Left renal cortex interstitium (tissue), 4 donors: ENCODE results near the gene RPAP2. TPM values are rescaled to one million over a fixed set of nuclear protein-coding genes. Genes with fewer than 3 reads are reported as not detected.
"Not testable (repeated sequence)": the region's sequence is repeated elsewhere in the genome, so short reads cannot be mapped to it uniquely, and the experiment has no call there.

ENCODE experiments used
- DNase-seq, 4 donors: peaks; one replicate each; pipeline ENCODE4 v3.0.0-alpha.2; 2013; ENCODE audit warnings: low read depth in 4 of 4, low spot score in 2 of 4, missing footprints in 1 of 4
- polyA plus RNA-seq, 4 donors: library from polyadenylated mRNA; unstranded; fragments of 120-200 nt; gene quantifications; one replicate each; pipeline ENCODE4 v1.2.1, GENCODE V29; 2013; ENCODE audit not compliant: insufficient read length in 4 of 4

Gene RPAP2
- polyA plus RNA-seq, 4 donors, result 27.7 to 34.7 (median 30.6) TPM

- DNase-seq, result no peak
Measured at GRCh38 chr1:92317836-92318493, 19.1 kb downstream of the RPAP2 start.

- DNase-seq, result no peak
Measured at GRCh38 chr1:92323473-92324453, 24.9 kb downstream of the RPAP2 start.

- no peak for DNase-seq
Measured at GRCh38 chr1:92324784-92325183, 25.9 kb downstream of the RPAP2 start.

GRCh38 chr1:92326681-92327080 is 27.8 kb downstream of the RPAP2 start:
- no peak for DNase-seq

- no peak for DNase-seq
Measured at GRCh38 chr1:92327794-92328193, 28.9 kb downstream of the RPAP2 start.

GRCh38 chr1:92329347-92330129 is 30.7 kb downstream of the RPAP2 start:
- no peak for DNase-seq

- no peak for DNase-seq
Measured at GRCh38 chr1:92333668-92334067, 34.8 kb downstream of the RPAP2 start.

GRCh38 chr1:92340154-92340553 is 41.3 kb downstream of the RPAP2 start:
- no peak for DNase-seq

- DNase-seq, result no peak
Measured at GRCh38 chr1:92342401-92342800, 43.5 kb downstream of the RPAP2 start.

GRCh38 chr1:92343061-92343460 is 44.2 kb downstream of the RPAP2 start:
- DNase-seq, result no peak

- DNase-seq, result no peak
Measured at GRCh38 chr1:92346866-92347640, 48.2 kb downstream of the RPAP2 start.

- DNase-seq, result no peak
Measured at GRCh38 chr1:92352856-92353255, 54.0 kb downstream of the RPAP2 start.

GRCh38 chr1:92354259-92354658 is 55.4 kb downstream of the RPAP2 start:
- DNase-seq, result no peak

- DNase-seq, result no peak
Measured at GRCh38 chr1:92356956-92357355, 58.1 kb downstream of the RPAP2 start.

GRCh38 chr1:92359382-92359781 is 60.5 kb downstream of the RPAP2 start:
- not testable (repeated sequence) for DNase-seq

- DNase-seq, result no peak
Measured at GRCh38 chr1:92359986-92360385, 61.1 kb downstream of the RPAP2 start.

- no peak for DNase-seq
Measured at GRCh38 chr1:92362970-92363369, 64.1 kb downstream of the RPAP2 start.

GRCh38 chr1:92363401-92363800 is 64.5 kb downstream of the RPAP2 start:
- DNase-seq, result no peak

GRCh38 chr1:92365378-92366039 is 66.7 kb downstream of the RPAP2 start:
- no peak for DNase-seq

- no peak for DNase-seq
Measured at GRCh38 chr1:92366040-92366395, 67.2 kb downstream of the RPAP2 start.
